Transverse colon (tissue), 4 donors: ENCODE measurements around the gene CPNE1.

ENCODE experiments used
- EP300 ChIP-seq: sonication (generic); formaldehyde crosslinking; IDR thresholded peaks from one replicate; pipeline ENCODE4 v1.6.1; 2017; ENCODE audit warnings: antibody characterized with exemption, low read depth
- POLR2A ChIP-seq: fragments of 450-650 bp; IDR thresholded peaks from one replicate; pipeline ENCODE4 v1.6.1; 2016; ENCODE audit warnings: antibody characterized with exemption, mild to moderate bottlenecking, moderate library complexity
- POLR2AphosphoS5 ChIP-seq, 3 donors: sonication (generic); formaldehyde crosslinking; IDR thresholded peaks; one replicate each; pipeline ENCODE4 v1.6.1; 2016; ENCODE audit warnings: antibody characterized with exemption in 3 of 3
- TF ChIP-seq, protein P1 (sequence below), 5 experiments: fragments of 200-600 bp in 3 of 5; fragments of 450-650 bp in 2 of 5; sonication (generic) in 3 of 5; IDR thresholded peaks; 1 replicate in 2 of 5; 2 replicates in 3 of 5; pipeline ENCODE4 v1.5.1; 2016 to 2017; ENCODE audit warnings: antibody characterized with exemption in 5 of 5, inconsistent platforms in 3 of 5, mild to moderate bottlenecking in 2 of 5, moderate library complexity in 1 of 5

DNA sequence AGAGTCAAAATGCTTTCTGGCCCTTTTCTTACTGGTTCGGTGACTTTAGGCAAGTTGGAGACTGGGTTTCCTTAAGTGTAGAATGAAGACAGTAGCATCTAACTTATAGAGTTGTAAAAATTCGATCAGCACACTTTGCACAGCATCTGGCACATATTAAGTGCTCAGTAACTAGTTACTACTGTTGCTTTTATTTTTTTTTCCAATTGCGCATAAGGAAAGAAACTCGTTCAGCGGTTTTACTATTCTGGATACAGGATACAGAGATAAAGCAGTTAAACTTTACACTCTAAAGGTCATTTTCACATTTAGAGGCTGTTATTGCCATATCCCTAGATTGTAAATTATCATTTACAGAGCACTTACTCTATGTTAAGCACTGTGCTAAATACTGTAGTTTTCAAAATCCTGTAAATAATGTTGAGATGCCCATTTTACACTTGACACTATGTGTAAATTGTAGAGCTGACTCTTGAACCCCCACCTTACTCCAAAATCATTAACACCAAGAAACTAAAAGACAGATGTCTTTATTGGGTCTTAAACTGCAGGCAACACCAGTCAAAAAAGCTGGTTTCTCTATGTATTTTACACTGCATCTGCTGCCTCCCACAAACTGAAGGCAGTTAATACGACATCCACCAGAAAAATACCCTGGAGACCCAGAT is 35.4 kb upstream of the CPNE1 start:
- TF ChIP-seq, protein P1, sequence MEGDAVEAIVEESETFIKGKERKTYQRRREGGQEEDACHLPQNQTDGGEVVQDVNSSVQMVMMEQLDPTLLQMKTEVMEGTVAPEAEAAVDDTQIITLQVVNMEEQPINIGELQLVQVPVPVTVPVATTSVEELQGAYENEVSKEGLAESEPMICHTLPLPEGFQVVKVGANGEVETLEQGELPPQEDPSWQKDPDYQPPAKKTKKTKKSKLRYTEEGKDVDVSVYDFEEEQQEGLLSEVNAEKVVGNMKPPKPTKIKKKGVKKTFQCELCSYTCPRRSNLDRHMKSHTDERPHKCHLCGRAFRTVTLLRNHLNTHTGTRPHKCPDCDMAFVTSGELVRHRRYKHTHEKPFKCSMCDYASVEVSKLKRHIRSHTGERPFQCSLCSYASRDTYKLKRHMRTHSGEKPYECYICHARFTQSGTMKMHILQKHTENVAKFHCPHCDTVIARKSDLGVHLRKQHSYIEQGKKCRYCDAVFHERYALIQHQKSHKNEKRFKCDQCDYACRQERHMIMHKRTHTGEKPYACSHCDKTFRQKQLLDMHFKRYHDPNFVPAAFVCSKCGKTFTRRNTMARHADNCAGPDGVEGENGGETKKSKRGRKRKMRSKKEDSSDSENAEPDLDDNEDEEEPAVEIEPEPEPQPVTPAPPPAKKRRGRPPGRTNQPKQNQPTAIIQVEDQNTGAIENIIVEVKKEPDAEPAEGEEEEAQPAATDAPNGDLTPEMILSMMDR (IDR thresholded peaks at IDR 0.05) = no peak
- TF ChIP-seq POLR2AphosphoS5 (IDR thresholded peaks at IDR 0.05) (no peak), POLR2A (no peak), EP300 (no peak)
